ENCODE data around the gene DYNC1LI2.
A peak's percentile ranks its signal among the peaks of the same experiment; 100 is the strongest.
"Not testable (repeated sequence)": the region's sequence is repeated elsewhere in the genome, so short reads cannot be mapped to it uniquely, and the experiment has no call there.

Gene DYNC1LI2
- 104 to 168 (median 115) reads per million in 3 experiments for total RNA-seq

GRCh38 chr16:66751303-66751991, at the start of gene DYNC1LI2:
DYNC1LI2 (minus strand) TSS chr16:66751609; CDS start chr16:66751591, 18 bp downstream.
- peak; percentile 82 for DNase-seq

GRCh38 chr16:66800856-66801255, 49.4 kb upstream of the DYNC1LI2 start:
- no peak for DNase-seq

GRCh38 chr16:66798161-66798560, 46.8 kb upstream of the DYNC1LI2 start:
- no peak for DNase-seq

GRCh38 chr16:66793984-66794383, 42.6 kb upstream of the DYNC1LI2 start:
- DNase-seq, result not testable (repeated sequence)

GRCh38 chr16:66790130-66790733, 38.8 kb upstream of the DYNC1LI2 start:
- no peak for DNase-seq

GRCh38 chr16:66787427-66787826, 36.0 kb upstream of the DYNC1LI2 start:
- DNase-seq, result no peak

- no peak for DNase-seq
These were observed 35.1 kb upstream of the DYNC1LI2 start for GRCh38 chr16:66786551-66786950.

GRCh38 chr16:66776457-66776856, 25.0 kb upstream of the DYNC1LI2 start:
- DNase-seq, result no peak

- no peak for DNase-seq
These were observed 23.6 kb upstream of the DYNC1LI2 start for GRCh38 chr16:66774981-66775380.

GRCh38 chr16:66758086-66758485, 6.7 kb upstream of the DYNC1LI2 start:
- no peak for DNase-seq

GRCh38 chr16:66754819-66755218, 3.4 kb upstream of the DYNC1LI2 start:
- DNase-seq, result no peak

GRCh38 chr16:66754211-66754610, 2.8 kb upstream of the DYNC1LI2 start:
- no peak for DNase-seq

- DNase-seq, result no peak
These were observed 1.5 kb upstream of the DYNC1LI2 start for GRCh38 chr16:66752958-66753357.

- no peak for DNase-seq
These were observed 970 bp upstream of the DYNC1LI2 start for GRCh38 chr16:66752379-66752778.

GRCh38 chr16:66751992-66752322, 548 bp upstream of the DYNC1LI2 start:
- no peak for DNase-seq

- no peak for DNase-seq
These were observed 431 bp downstream of the DYNC1LI2 start for GRCh38 chr16:66751053-66751302.

- no peak for DNase-seq
These were observed 943 bp downstream of the DYNC1LI2 start for GRCh38 chr16:66750279-66751052.

GRCh38 chr16:66746682-66747081, 4.7 kb downstream of the DYNC1LI2 start:
- no peak for DNase-seq

GRCh38 chr16:66746048-66746447, 5.4 kb downstream of the DYNC1LI2 start:
- no peak for DNase-seq

- DNase-seq, result no peak
These were observed 9.2 kb downstream of the DYNC1LI2 start for GRCh38 chr16:66741950-66742808.

- DNase-seq, result no peak
These were observed 10.1 kb downstream of the DYNC1LI2 start for GRCh38 chr16:66741169-66741900.

- DNase-seq, result no peak
These were observed 10.9 kb downstream of the DYNC1LI2 start for GRCh38 chr16:66740533-66740932.

- no peak for DNase-seq
These were observed 11.4 kb downstream of the DYNC1LI2 start for GRCh38 chr16:66740010-66740409.

All from central memory CD4-positive, alpha-beta T cell (primary cell).